Peyer's patch (tissue), 4 donors: ENCODE data around the gene PODXL2.

ENCODE experiments used
- POLR2A ChIP-seq, 2 donors: fragments of 450-650 bp; IDR thresholded peaks; one replicate each; pipeline ENCODE4 v1.5.1; 2017; ENCODE audit warnings: antibody characterized with exemption in 2 of 2, mild to moderate bottlenecking in 2 of 2, moderate library complexity in 2 of 2
- TF ChIP-seq, protein P1 (sequence below), 6 experiments: fragments of 450-650 bp in 4 of 6; fragments of 200-600 bp in 2 of 6; sonication (generic) in 1 of 6; IDR thresholded peaks; one replicate each; pipeline ENCODE4 v1.5.1; 2017 to 2019; ENCODE audit warnings: antibody characterized with exemption in 6 of 6, mild to moderate bottlenecking in 3 of 6, moderate library complexity in 1 of 6

DNA sequence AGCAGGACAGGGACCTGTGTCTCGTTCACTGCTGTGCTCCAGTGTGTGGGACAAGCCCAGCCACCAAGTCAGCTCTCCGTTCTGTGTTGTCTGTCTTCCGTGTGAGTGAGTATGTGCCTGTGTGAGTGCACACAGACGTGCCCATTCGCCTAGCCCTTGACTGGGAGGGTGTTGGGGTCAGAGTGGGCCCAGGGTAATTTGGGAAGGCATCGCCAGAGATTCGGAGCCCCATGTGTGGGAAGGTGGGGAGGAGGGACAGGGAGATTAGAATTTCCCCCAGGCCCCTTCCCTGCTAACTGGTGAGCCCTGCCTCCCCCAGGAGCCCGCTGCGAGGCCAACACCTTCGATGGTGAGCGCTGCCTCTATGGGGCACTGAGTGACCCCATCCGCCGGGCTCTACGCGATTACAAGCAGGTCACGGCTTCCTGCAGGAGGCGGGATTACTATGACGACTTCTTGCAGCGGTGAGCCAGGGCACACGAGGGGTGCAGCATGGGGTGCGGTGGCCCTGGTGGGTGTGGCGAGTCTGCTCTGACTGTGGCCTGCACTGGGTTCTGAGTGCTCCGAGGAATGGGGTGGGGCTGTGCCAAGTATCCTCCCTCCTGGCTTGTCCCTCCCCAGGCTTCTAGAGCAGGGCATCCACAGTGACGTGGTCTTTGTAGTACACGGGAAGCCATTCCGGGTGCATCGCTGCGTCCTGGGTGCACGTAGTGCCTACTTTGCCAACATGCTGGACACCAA, 46.8 kb downstream of the PODXL2 start:
- no peak for TF ChIP-seq POLR2A (IDR thresholded peaks at IDR 0.05)
- TF ChIP-seq, protein P1, sequence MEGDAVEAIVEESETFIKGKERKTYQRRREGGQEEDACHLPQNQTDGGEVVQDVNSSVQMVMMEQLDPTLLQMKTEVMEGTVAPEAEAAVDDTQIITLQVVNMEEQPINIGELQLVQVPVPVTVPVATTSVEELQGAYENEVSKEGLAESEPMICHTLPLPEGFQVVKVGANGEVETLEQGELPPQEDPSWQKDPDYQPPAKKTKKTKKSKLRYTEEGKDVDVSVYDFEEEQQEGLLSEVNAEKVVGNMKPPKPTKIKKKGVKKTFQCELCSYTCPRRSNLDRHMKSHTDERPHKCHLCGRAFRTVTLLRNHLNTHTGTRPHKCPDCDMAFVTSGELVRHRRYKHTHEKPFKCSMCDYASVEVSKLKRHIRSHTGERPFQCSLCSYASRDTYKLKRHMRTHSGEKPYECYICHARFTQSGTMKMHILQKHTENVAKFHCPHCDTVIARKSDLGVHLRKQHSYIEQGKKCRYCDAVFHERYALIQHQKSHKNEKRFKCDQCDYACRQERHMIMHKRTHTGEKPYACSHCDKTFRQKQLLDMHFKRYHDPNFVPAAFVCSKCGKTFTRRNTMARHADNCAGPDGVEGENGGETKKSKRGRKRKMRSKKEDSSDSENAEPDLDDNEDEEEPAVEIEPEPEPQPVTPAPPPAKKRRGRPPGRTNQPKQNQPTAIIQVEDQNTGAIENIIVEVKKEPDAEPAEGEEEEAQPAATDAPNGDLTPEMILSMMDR (IDR thresholded peaks at IDR 0.05): no peak
